Activated CD8-positive, alpha-beta memory T cell treated with anti-CD3 and anti-CD28 coated beads for 24 hours (primary cell): ENCODE results near the gene SLC28A1.
A peak's percentile ranks its signal among the peaks of the same experiment; 100 is the strongest.
"Not testable (repeated sequence)": the region's sequence is repeated elsewhere in the genome, so short reads cannot be mapped to it uniquely, and the experiment has no call there.

ENCODE experiments used
- DNase-seq: peaks from one replicate; pipeline ENCODE4 v3.0.0-alpha.2; 2020

Gene SLC28A1

GRCh38 chr15:84862214-84862975 is 22.1 kb upstream of the SLC28A1 start:
- no peak for DNase-seq

GRCh38 chr15:84863565-84864443 is 20.7 kb upstream of the SLC28A1 start:
- DNase-seq = no peak

GRCh38 chr15:84864444-84864795 is 20.0 kb upstream of the SLC28A1 start:
- DNase-seq = no peak

- DNase-seq = no peak
These were observed 19.3 kb upstream of the SLC28A1 start for GRCh38 chr15:84865074-84865569.

- DNase-seq = no peak
These were observed 16.2 kb upstream of the SLC28A1 start for GRCh38 chr15:84868037-84868880.

GRCh38 chr15:84869510-84869909 is 15.0 kb upstream of the SLC28A1 start:
- no peak for DNase-seq

GRCh38 chr15:84871428-84871985 is 13.0 kb upstream of the SLC28A1 start:
- DNase-seq = no peak

GRCh38 chr15:84872009-84872910 is 12.2 kb upstream of the SLC28A1 start:
- no peak for DNase-seq

- no peak for DNase-seq
These were observed 10.5 kb upstream of the SLC28A1 start for GRCh38 chr15:84873997-84874396.

- DNase-seq = no peak
These were observed 9.3 kb upstream of the SLC28A1 start for GRCh38 chr15:84874981-84875699.

- no peak for DNase-seq
These were observed 8.2 kb upstream of the SLC28A1 start for GRCh38 chr15:84876269-84876668.

- not testable (repeated sequence) for DNase-seq
These were observed 6.8 kb upstream of the SLC28A1 start for GRCh38 chr15:84877701-84878100.

GRCh38 chr15:84878504-84878903 is 6.0 kb upstream of the SLC28A1 start:
- peak; percentile 78 for DNase-seq

- DNase-seq = no peak
These were observed 5.2 kb upstream of the SLC28A1 start for GRCh38 chr15:84879088-84879780.

GRCh38 chr15:84880007-84880406 is 4.5 kb upstream of the SLC28A1 start:
- DNase-seq = no peak

- DNase-seq = no peak
These were observed 3.5 kb upstream of the SLC28A1 start for GRCh38 chr15:84880822-84881519.

GRCh38 chr15:84881520-84881830 is 3.0 kb upstream of the SLC28A1 start:
- DNase-seq = no peak

- no peak for DNase-seq
These were observed 996 bp upstream of the SLC28A1 start for GRCh38 chr15:84883466-84883865.

- no peak for DNase-seq
These were observed 1.3 kb downstream of the SLC28A1 start for GRCh38 chr15:84885801-84886200.
